K562 (cell line): ENCODE measurements around the gene NCAPG2.

Source experiments
- CTCF ChIP-seq, 3 experiments: IDR thresholded peaks in 2 of 3; conservative IDR thresholded peaks in 1 of 3; 2 replicates each; pipeline ENCODE4 v1.5.1; 2011 to 2012; ENCODE audit warnings: low read length in 3 of 3, mild to moderate bottlenecking in 3 of 3, control low read depth in 2 of 3, improper control_type of control experiment in 1 of 3, inconsistent platforms in 1 of 3, low read depth in 1 of 3, mixed read lengths in 1 of 3, moderate library complexity in 1 of 3; ENCODE audit not compliant: insufficient read depth in 2 of 3
- RBM39 ChIP-seq: fragments of 200-400 bp; formaldehyde crosslinking; optimal IDR thresholded peaks from 2 replicates; pipeline ENCODE3; 2018; ENCODE audit warnings: low read depth, low read length
- REST ChIP-seq, 2 experiments: fragments of 450-650 bp; formaldehyde crosslinking in 1 of 2; IDR thresholded peaks; 2 replicates each; pipeline versions ENCODE4 v1.4.0 to v1.6.1; 2014 to 2020; ENCODE audit warnings: mild to moderate bottlenecking in 2 of 2, borderline replicate concordance in 1 of 2, low read depth in 1 of 2

- TF ChIP-seq RBM39 (no peak), CTCF (IDR thresholded peaks at IDR 0.05 in 2 of 3, conservative IDR thresholded peaks at IDR 0.05 in 1 of 3; ENCODE audit: insufficient read depth in 2 of 3, low read depth in 1 of 3, low read length in 3 of 3) (no peak), REST (IDR thresholded peaks at IDR 0.05; ENCODE audit: borderline replicate concordance) (no peak), REST (CRISPR knock-in tag; IDR thresholded peaks at IDR 0.05; ENCODE audit: low read depth) (no peak)
Observed at GRCh38 chr7:158727690-158728089, 23.1 kb upstream of the NCAPG2 start.
